Measurements from ENCODE around the gene IFI16.

Gene IFI16

GRCh38 chr1:159084152-159084551 lies 74.4 kb downstream of the IFI16 start:
- no peak for DNase-seq (ENCODE audit: low read depth)
- TF ChIP-seq CTCF (conservative IDR thresholded peaks at IDR 0.05; ENCODE audit: low read length), result no peak

GRCh38 chr1:159084867-159085266 lies 75.2 kb downstream of the IFI16 start:
- no peak overlapping the region for H3K4me3 ChIP-seq (ENCODE audit: low read length)
- DNase-seq (ENCODE audit: low read depth), result no peak
- no peak for TF ChIP-seq CTCF (conservative IDR thresholded peaks at IDR 0.05; ENCODE audit: low read length)

More at GRCh38 chr1:159084152-159084551, 74.4 kb downstream of the IFI16 start:
- no peak overlapping the region for H3K4me3 ChIP-seq (ENCODE audit: low read length)

GRCh38 chr1:159088050-159088449 lies 78.3 kb downstream of the IFI16 start:
- H3K4me3 ChIP-seq (ENCODE audit: low read length), result no peak overlapping the region
- DNase-seq (ENCODE audit: low read depth), result peak; percentile 90
- TF ChIP-seq CTCF (conservative IDR thresholded peaks at IDR 0.05; ENCODE audit: low read length), result no peak

GRCh38 chr1:159088546-159089183 lies 79.0 kb downstream of the IFI16 start:
- no peak overlapping the region for H3K4me3 ChIP-seq (ENCODE audit: low read length)
- no peak for TF ChIP-seq CTCF (conservative IDR thresholded peaks at IDR 0.05; ENCODE audit: low read length)
- no peak for DNase-seq (ENCODE audit: low read depth)

- DNase-seq (ENCODE audit: low read depth), result no peak
- TF ChIP-seq CTCF (conservative IDR thresholded peaks at IDR 0.05; ENCODE audit: low read length), result peak; percentile 34; the same call in 1 of the 2 replicates
- no peak overlapping the region for H3K4me3 ChIP-seq (ENCODE audit: low read length)
Measured at GRCh38 chr1:159089184-159089791, 79.6 kb downstream of the IFI16 start.

GRCh38 chr1:159090286-159091179 lies 80.8 kb downstream of the IFI16 start:
- no peak for DNase-seq (ENCODE audit: low read depth)
- no peak for TF ChIP-seq CTCF (conservative IDR thresholded peaks at IDR 0.05; ENCODE audit: low read length)
- no peak overlapping the region for H3K4me3 ChIP-seq (ENCODE audit: low read length)
